A549 (cell line): ENCODE measurements around the gene COQ9. TPM values are rescaled to one million over a fixed set of nuclear protein-coding genes. Genes with fewer than 3 reads are reported as not detected.
A peak's percentile ranks its signal among the peaks of the same experiment; 100 is the strongest.

Experiments used
- ATAC-seq, 2 experiments: fragments of 200-7000 bp in 1 of 2; fragments of >200 bp in 1 of 2; cut with Nextera tagmentation in 1 of 2; cut with Tn5 transposase in 1 of 2; 3 replicates each; pipeline versions ENCODE4 v1.8.0 to v1.9.1; 2018 to 2020; ENCODE audit warnings: mild to moderate bottlenecking in 1 of 2, moderate library complexity in 1 of 2
- CTCF ChIA-PET: fragments of 300-600 bp; sonication (Branson Sonifier 250); formaldehyde crosslinking; extraction: SDS; loops from one replicate; lab custom pipeline; 2021; ENCODE audit warnings: antibody characterized with exemption, inconsistent platforms; lab: Yijun Ruan, JAX
- POLR2A ChIA-PET: fragments of 350-600 bp; formaldehyde crosslinking; extraction: SDS; loops from one replicate; lab custom pipeline; 2021; ENCODE audit warnings: antibody characterized with exemption, inconsistent platforms; lab: Yijun Ruan, JAX
- DNase-seq, 2 experiments: peaks; one replicate each; pipeline versions ENCODE4 v3.0.0 to v3.0.0-alpha.2; 2011 to 2016; ENCODE audit warnings: low read depth in 1 of 2, low spot score in 1 of 2
- FAIRE-seq: peaks from 2 replicates; lab custom pipeline; 2011; peaks lifted over from hg19 to GRCh38; lab: Jason Lieb, UNC
- H3K27ac ChIP-seq, 2 experiments: fragments of >200 bp; sonication (Bioruptor Twin); formaldehyde crosslinking; 3 replicates each; pipeline ENCODE4 v1.5.1; 2016 to 2017
- H3K4me1 ChIP-seq: fragments of >200 bp; sonication (Bioruptor Twin); formaldehyde crosslinking; 3 replicates; pipeline ENCODE4 v1.6.1; 2016
- H3K4me2 ChIP-seq: fragments of >200 bp; sonication (Bioruptor Twin); formaldehyde crosslinking; 3 replicates; pipeline ENCODE4 v1.6.1; 2016
- H3K4me3 ChIP-seq: fragments of >200 bp; sonication (Bioruptor Twin); formaldehyde crosslinking; 3 replicates; pipeline ENCODE4 v1.5.1; 2016
- H3K9me3 ChIP-seq: fragments of >200 bp; sonication (Bioruptor Twin); formaldehyde crosslinking; 3 replicates; pipeline ENCODE4 v1.6.1; 2016
- CBX8 ChIP-seq: fragments of 200-600 bp; sonication (generic); IDR thresholded peaks from 2 replicates; pipeline ENCODE4 v1.6.1; 2016
- ELK1 ChIP-seq: fragments of 150-350 bp; IDR thresholded peaks from 2 replicates; pipeline ENCODE4 v1.6.1; 2014; ENCODE audit warnings: low read depth, mild to moderate bottlenecking, low read length
- EP300 ChIP-seq, 2 experiments: fragments of >200 bp; sonication (Bioruptor Twin); formaldehyde crosslinking; IDR thresholded peaks; 2 replicates in 1 of 2; 3 replicates in 1 of 2; pipeline ENCODE4 v1.6.1; 2016 to 2017
- ESRRA ChIP-seq: fragments of 150-350 bp; IDR thresholded peaks from 2 replicates; pipeline ENCODE4 v1.6.1; 2014; ENCODE audit warnings: mild to moderate bottlenecking, low read length, borderline replicate concordance
- GATA3 ChIP-seq: IDR thresholded peaks from 2 replicates; pipeline ENCODE4 v1.6.1; 2012; ENCODE audit warnings: borderline replicate concordance
- HEYL ChIP-seq: fragments of 250-450 bp; sonication (Bioruptor Pico); IDR thresholded peaks from 2 replicates; pipeline ENCODE4 v1.8.0; 2021; ENCODE audit warnings: mild to moderate bottlenecking, moderate library complexity
- HMGXB4 ChIP-seq: fragments of 250-450 bp; sonication (Bioruptor Pico); IDR thresholded peaks from 2 replicates; pipeline ENCODE4 v1.5.0; 2021; ENCODE audit warnings: mild to moderate bottlenecking, moderate library complexity, borderline replicate concordance
- HOXB13 ChIP-seq: fragments of 250-450 bp; sonication (Bioruptor Pico); IDR thresholded peaks from 2 replicates; pipeline ENCODE4 v1.5.0; 2020; ENCODE audit warnings: low read depth, mild to moderate bottlenecking, moderate library complexity
- KDM1A ChIP-seq: fragments of 200-600 bp; sonication (generic); IDR thresholded peaks from 2 replicates; pipeline ENCODE4 v1.6.1; 2016; ENCODE audit warnings: low read depth, mild to moderate bottlenecking
- MAFK ChIP-seq: fragments of 450-650 bp; IDR thresholded peaks from 2 replicates; pipeline ENCODE4 v1.6.1; 2014; ENCODE audit not compliant: partially characterized antibody
- MAZ ChIP-seq: fragments of 150-350 bp; IDR thresholded peaks from 2 replicates; pipeline ENCODE4 v1.6.1; 2014; ENCODE audit warnings: antibody characterized with exemption, low read depth, low read length, borderline replicate concordance
- NPAS2 ChIP-seq: fragments of 250-450 bp; sonication (Bioruptor Pico); IDR thresholded peaks from 2 replicates; pipeline ENCODE4 v1.8.0; 2022; ENCODE audit warnings: mild to moderate bottlenecking, moderate library complexity, borderline replicate concordance
- PBX3 ChIP-seq: IDR thresholded peaks from 2 replicates; pipeline ENCODE4 v1.6.1; 2012
- PHF8 ChIP-seq: fragments of 200-600 bp; sonication (generic); IDR thresholded peaks from 2 replicates; pipeline ENCODE4 v1.6.1; 2016; ENCODE audit warnings: low read depth, mild to moderate bottlenecking, antibody characterized with exemption, moderate library complexity, borderline replicate concordance
- RAD21 ChIP-seq, 2 experiments: fragments of >200 bp in 1 of 2; sonication (Bioruptor Twin) in 1 of 2; formaldehyde crosslinking in 1 of 2; IDR thresholded peaks in 1 of 2; conservative IDR thresholded peaks in 1 of 2; 2 replicates in 1 of 2; 3 replicates in 1 of 2; pipeline ENCODE4 v1.6.1; 2012 to 2018; ENCODE audit warnings: inconsistent platforms in 1 of 2
- RARB ChIP-seq: fragments of 250-450 bp; sonication (Bioruptor Pico); IDR thresholded peaks from 2 replicates; pipeline ENCODE4 v1.8.0; 2021; ENCODE audit warnings: mild to moderate bottlenecking, moderate library complexity
- RCOR1 ChIP-seq: fragments of 150-350 bp; IDR thresholded peaks from 2 replicates; pipeline ENCODE4 v1.6.1; 2014; ENCODE audit warnings: antibody characterized with exemption, low read length, low read depth
- RNF2 ChIP-seq: fragments of 200-600 bp; sonication (generic); IDR thresholded peaks from 2 replicates; pipeline ENCODE4 v1.6.1; 2016; ENCODE audit warnings: low read depth, mild to moderate bottlenecking, antibody characterized with exemption, moderate library complexity, borderline replicate concordance
- SREBF2 ChIP-seq: fragments of 450-650 bp; IDR thresholded peaks from 2 replicates; pipeline ENCODE4 v1.6.1; 2014; ENCODE audit warnings: mild to moderate bottlenecking, moderate library complexity
- TFCP2L1 ChIP-seq: fragments of 250-450 bp; sonication (Bioruptor Pico); IDR thresholded peaks from 2 replicates; pipeline ENCODE4 v1.5.0; 2021; ENCODE audit warnings: mild to moderate bottlenecking
- USF2 ChIP-seq: fragments of 450-650 bp; IDR thresholded peaks from 2 replicates; pipeline ENCODE4 v1.6.1; 2014; ENCODE audit warnings: antibody characterized with exemption
- ZC3H11A ChIP-seq: fragments of 450-650 bp; IDR thresholded peaks from 2 replicates; pipeline ENCODE4 v1.6.1; 2014; ENCODE audit warnings: antibody characterized with exemption, mild to moderate bottlenecking
- ZFP36 ChIP-seq: fragments of 450-650 bp; IDR thresholded peaks from 2 replicates; pipeline ENCODE4 v1.6.1; 2014; ENCODE audit warnings: borderline replicate concordance; ENCODE audit not compliant: partially characterized antibody
- ZNF302 ChIP-seq: fragments of 250-450 bp; sonication (Bioruptor Pico); IDR thresholded peaks from 2 replicates; pipeline ENCODE4 v1.9.0; 2021; ENCODE audit warnings: inconsistent platforms, mild to moderate bottlenecking, moderate library complexity
- ZSCAN20 ChIP-seq: fragments of 250-450 bp; sonication (Bioruptor Pico); IDR thresholded peaks from 2 replicates; pipeline ENCODE4 v1.8.0; 2022; ENCODE audit warnings: mild to moderate bottlenecking, moderate library complexity
- WGBS: methylation state at CpG from one replicate; pipeline ENCODE4 v1.1.6; 2017; ENCODE audit errors: missing lambda C conversion rate; 5-methylcytosine and 5-hydroxymethylcytosine counted together
- polyA plus RNA-seq, 4 experiments: library from polyadenylated mRNA; depleted of rRNA in 3 of 4; stranded (reverse); fragments of >200 nt; fragmentation: RNase III in 1 of 4; extraction: RNeasy Plus Mini Kit Qiagen cat#74134 plus additional on column Dnase treatment in 1 of 4; gene quantifications; 2 replicates in 3 of 4; 3 replicates in 1 of 4; pipeline ENCODE4 v1.2.3, GENCODE V29; 2011 to 2017

The COQ9 gene
- polyA plus RNA-seq, 2 of the 4 experiments (the other 2 are of a cell fraction) = 47.2 to 109 TPM

- H3K4me3 ChIP-seq = no peak overlapping the region
- peak overlapping the region in 1 of 2 experiments; percentile 54; a peak in 2 of 6 replicates for H3K27ac ChIP-seq
- no peak for TF ChIP-seq ZFP36
- TF ChIP-seq GATA3 = no peak
- TF ChIP-seq RARB = no peak
- H3K4me1 ChIP-seq = peaks cover 2% of the 10 kb centered on the region; the same call in 1 of the 3 replicates
- POLR2A ChIA-PET = no interaction called here
- no peak for FAIRE-seq
- H3K4me2 ChIP-seq = no peak overlapping the region
- H3K9me3 ChIP-seq = no peaks in the 10 kb centered on the region
- no peak for ATAC-seq
- CTCF ChIA-PET = interaction anchor here (0.7 to 22.0 kb wide), 3 partner anchors 11 to 90 kb away, joined by 3 to 194 read pairs (median 23); no protein-coding TSS in a partner anchor
- WGBS = 64% methylated on average over 5 of the region's 13 CpGs
- DNase-seq = no peak
These were observed 60.1 kb downstream of the COQ9 start for GRCh38 chr16:57507136-57508034.

GRCh38 chr16:57508035-57508425 is 60.8 kb downstream of the COQ9 start:
- Histone ChIP-seq H3K4me1 (peaks cover 3% of the 10 kb centered on the region), H3K27ac (peak overlapping the region in 1 of 2 experiments; percentile 54; a peak in 1 of 6 replicates), H3K4me3 (no peak overlapping the region), H3K4me2 (no peak overlapping the region), H3K9me3 (no peaks in the 10 kb centered on the region)
- 100% methylated on average over 1 of the region's 3 CpGs for WGBS
- TF ChIP-seq PBX3 = no peak
- no peak for TF ChIP-seq RAD21 (conservative IDR thresholded peaks at IDR 0.05 in 1 of 2, IDR thresholded peaks at IDR 0.05 in 1 of 2)
- no peak for TF ChIP-seq MAFK
- TF ChIP-seq MAZ = no peak
- TF ChIP-seq RCOR1 = no peak
- TF ChIP-seq EP300 (IDR thresholded peaks at IDR 0.05) = no peak
- no peak for TF ChIP-seq HEYL (CRISPR knock-in tag)
- no peak for TF ChIP-seq TFCP2L1 (CRISPR knock-in tag)
- ATAC-seq (peak in 1 of 2 experiments; percentile 15; a peak in 2 of 6 replicates), FAIRE-seq (no peak), DNase-seq (no peak)
- POLR2A ChIA-PET = no interaction called here
- CTCF ChIA-PET = interaction anchor here (1.1 to 22.0 kb wide), 3 partner anchors 14 to 90 kb away, joined by 3 to 194 read pairs (median 23); no protein-coding TSS in a partner anchor

GRCh38 chr16:57509231-57509923 is 62.1 kb downstream of the COQ9 start:
- WGBS = 80% methylated on average over 12 of the region's 12 CpGs
- POLR2A ChIA-PET = no interaction called here
- TF ChIP-seq MAFK (no peak), MAZ (no peak), PHF8 (no peak), ZFP36 (no peak), NPAS2 (no peak), ESRRA (no peak), SREBF2 (no peak), ELK1 (no peak), TFCP2L1 (CRISPR knock-in tag) (no peak), ZSCAN20 (CRISPR knock-in tag) (no peak), HMGXB4 (CRISPR knock-in tag) (no peak), ZNF302 (CRISPR knock-in tag) (no peak), ZC3H11A (no peak), RNF2 (no peak), USF2 (no peak), HOXB13 (CRISPR knock-in tag) (no peak), CBX8 (no peak), KDM1A (no peak)
- CTCF ChIA-PET = interaction anchor here (0.9 to 22.0 kb wide), 7 partner anchors 9 to 209 kb away, joined by 3 to 194 read pairs (median 4); no protein-coding TSS in a partner anchor
- Histone ChIP-seq H3K4me2 (no peak overlapping the region), H3K9me3 (no peaks in the 10 kb centered on the region), H3K4me3 (no peak overlapping the region), H3K4me1 (peaks cover 11% of the 10 kb centered on the region), H3K27ac (peak overlapping the region in 1 of 2 experiments; percentile 8; a peak in 2 of 6 replicates)
- ATAC-seq (0 out of 6 replicates have a peak, but pooled peaks of 1 of the 2 experiments have one; percentile 19), FAIRE-seq (no peak), DNase-seq (no peak)
